GM21717 (cell line): ENCODE measurements around the gene METTL2B.
A peak's percentile ranks its signal among the peaks of the same experiment; 100 is the strongest.
"Not testable (repeated sequence)": the region's sequence is repeated elsewhere in the genome, so short reads cannot be mapped to it uniquely, and the experiment has no call there.

ENCODE experiments used
- ATAC-seq: cut with Tn5 transposase; IDR thresholded peaks from one replicate; pipeline ENCODE4 v1.9.1; 2021; ENCODE audit warnings: mild to moderate bottlenecking, moderate library complexity; ENCODE audit not compliant: unreplicated experiment

Gene METTL2B

DNA sequence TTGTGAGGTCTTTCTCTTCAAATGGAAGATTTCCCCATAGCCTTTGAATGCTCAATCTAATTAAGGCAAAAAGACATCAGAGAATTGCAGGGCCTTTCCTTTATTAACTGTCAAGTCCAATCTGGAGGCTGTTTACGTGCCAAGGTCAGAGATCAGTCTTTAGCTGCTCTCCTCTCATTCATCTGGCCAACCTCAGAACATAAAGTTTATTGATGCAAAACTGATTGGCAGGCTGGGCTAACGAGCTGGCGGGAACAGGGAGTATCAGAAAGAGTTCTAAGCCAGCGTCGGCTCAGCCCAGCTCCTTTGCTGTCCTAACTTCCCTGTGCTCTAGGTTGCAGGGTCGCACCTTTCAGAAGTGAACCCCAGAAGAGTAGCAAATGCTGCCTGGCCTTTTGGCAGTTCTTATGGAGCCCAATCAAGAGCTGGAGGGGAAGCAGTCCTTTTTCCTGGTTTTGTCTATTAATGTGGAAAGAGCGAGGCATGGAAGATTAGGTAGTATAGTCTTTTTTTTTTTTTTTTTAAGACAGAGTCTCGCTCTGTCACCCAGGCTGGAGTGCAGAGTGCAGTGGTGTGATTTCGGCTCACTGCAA is 47.5 kb downstream of the METTL2B start:
- not testable (repeated sequence) for ATAC-seq

GRCh38 chr7:128525584-128525983 is 49.0 kb downstream of the METTL2B start:
- not testable (repeated sequence) for ATAC-seq

DNA sequence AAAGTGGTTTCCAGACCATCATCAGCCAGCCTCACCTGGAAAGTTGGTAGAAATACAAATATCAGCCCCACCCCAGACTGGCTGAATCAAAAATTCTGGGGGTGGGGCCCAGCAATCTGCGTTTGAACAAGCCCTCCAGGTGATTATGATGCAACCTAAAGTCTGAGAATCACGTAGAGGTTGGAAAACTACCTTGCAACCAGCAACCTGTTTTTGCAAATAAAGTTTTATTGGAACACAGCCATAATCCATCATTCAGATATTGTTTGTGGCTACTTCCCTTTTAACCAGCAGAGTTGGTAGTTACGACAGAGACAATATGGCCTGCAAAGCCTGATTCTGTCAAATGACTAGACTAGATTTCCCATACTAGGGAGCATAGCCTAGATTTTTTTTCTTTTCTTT is 49.5 kb downstream of the METTL2B start:
- ATAC-seq: not testable (repeated sequence)

- not testable (repeated sequence) for ATAC-seq
These were observed 52.6 kb downstream of the METTL2B start for GRCh38 chr7:128529191-128529590.

DNA sequence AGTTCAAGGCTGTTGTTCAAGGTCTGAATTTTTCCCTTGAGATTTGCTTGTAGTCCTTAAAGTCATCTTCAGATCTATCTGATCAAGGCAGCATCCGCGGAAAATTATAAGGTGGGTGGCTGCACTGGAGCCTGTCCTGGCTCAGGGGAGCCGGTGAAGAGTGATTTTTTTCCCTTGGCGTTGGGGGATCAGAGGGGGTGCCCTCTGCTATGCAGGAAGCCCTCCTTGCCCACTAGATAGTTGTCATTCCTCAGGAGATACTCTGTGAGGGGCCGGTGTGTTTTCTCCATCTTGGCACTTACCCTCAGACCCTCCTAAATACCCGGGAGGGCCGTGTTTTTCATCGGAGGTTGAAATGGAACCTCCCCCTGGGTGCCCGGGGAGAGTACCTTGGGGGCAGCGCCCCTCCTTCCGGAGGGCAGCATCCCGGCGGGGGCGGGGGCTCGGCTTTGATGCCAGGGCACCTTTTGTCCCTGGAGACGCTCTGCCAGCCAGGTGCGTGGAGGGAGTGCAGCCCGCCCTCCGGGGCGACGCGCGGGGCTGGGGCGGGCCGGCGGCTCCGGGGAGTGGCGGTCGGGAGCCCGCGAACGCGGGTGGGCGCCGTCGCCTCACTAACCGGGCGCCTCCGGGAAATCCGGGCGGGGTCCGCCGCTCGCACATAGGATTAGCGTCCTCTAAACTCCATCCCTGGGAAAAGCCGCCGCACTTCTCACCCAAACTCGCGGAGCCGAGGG is 53.7 kb downstream of the METTL2B start:
- ATAC-seq: peak; percentile 26

GRCh38 chr7:128530855-128531104 is 54.2 kb downstream of the METTL2B start:
- ATAC-seq: no peak

- ATAC-seq: peak; percentile 82
These were observed 54.8 kb downstream of the METTL2B start for GRCh38 chr7:128531105-128531954.

DNA sequence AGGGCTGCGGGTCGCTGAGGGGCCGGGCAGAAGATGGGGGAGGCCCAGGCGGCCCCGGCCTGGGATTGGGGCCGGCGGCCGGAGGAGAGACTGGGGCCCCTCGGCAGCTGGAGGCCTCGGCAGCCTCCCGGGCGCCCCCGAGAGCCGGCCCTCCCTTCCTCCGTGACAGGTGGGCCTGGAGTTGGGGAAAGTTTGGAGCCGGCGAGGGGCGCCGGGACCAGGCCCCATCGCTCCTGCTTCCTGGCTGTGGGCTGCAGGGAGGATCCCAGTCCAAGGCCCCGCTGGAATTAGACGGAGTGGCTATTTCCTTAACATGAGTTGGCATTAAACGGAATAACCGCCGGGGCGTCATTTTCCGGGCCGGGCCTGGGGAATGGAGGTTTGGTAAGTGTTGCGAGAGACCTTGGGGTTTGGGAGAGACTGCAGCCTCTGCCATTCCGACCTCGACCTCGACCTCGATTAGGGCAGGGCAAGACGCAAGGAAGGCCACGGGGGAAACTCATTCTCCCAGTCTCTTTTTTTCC is 55.5 kb downstream of the METTL2B start:
- peak; percentile 26 for ATAC-seq

DNA sequence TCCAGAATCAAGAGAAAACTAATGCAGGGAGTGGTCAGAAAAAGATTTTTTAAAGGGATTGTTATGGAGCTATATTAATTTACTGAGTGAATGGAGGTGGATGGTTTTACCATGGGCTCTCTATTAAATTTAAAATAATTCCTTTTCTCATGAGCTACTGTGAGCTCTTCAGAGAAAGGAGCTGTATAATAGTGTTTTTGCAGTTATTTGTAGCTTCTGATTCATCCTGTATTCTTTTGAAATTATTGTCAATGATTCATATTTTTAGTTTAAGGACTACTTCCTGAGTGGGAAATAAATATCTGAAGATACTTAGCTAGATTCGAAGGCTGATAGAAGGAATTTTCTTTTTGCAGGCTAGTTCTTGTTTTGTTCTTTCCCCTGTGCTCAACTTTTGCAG is 56.4 kb downstream of the METTL2B start:
- ATAC-seq: not testable (repeated sequence)

DNA sequence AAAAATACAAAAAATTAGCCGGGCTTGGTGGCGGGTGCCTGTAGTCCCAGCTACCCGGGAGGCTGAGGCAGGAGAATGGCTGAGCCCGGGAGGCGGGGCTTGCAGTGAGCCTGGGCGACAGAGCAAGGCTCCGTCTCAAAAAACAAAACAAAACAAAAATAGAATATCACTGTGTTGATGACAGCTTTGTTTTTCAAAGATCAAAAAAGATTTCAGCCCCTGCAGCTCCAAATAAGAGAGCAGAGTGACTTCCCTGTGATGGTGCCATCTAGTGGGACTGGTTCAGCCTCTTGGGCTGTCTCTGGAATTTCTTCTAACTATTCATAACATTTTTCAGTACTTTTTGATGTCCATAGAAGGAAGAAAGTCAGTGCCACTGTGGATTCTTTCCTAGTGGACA is 60.9 kb downstream of the METTL2B start:
- not testable (repeated sequence) for ATAC-seq

- not testable (repeated sequence) for ATAC-seq
These were observed 66.0 kb downstream of the METTL2B start for GRCh38 chr7:128542530-128542929.

DNA sequence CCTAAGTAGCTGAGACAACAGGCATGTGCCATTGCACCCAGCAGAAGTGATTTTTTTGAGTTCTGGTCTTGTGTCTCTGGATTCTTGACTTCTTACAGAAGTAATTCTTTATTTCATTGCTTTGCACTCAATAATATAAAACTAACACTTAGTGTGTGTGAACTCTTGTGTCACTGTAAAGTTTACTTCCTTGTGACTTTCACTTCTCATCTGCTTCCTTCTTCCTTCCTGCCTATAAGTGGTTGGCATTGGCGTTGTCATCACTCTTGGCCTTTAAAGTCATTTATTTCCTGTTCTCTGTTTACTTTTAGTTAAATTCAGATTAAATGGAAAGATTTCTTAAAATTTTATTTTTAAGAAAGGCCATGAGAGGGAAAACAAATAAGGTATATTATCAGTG is 66.8 kb downstream of the METTL2B start:
- not testable (repeated sequence) for ATAC-seq

- not testable (repeated sequence) for ATAC-seq
These were observed 69.8 kb downstream of the METTL2B start for GRCh38 chr7:128546319-128546851.

DNA sequence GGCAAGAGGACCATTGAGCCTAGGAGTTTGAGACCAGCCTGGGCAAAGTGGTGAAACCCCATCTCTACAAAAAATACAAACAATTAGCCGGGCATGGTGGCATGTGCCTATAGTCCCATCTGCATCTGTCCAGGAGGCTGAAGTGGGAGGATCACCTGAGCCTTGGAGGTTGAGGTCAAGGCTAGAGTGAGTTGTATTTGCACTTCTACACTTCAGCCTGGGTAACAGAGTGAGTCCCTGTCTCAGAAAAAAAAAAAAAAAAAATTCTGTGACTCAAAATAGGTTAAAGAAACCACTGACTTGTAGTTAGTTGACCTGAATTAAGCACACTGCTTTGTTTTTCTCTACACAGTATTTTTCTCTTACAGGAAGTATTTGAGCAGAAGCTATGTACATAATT is 74.4 kb downstream of the METTL2B start:
- ATAC-seq: no peak

GRCh38 chr7:128554394-128554793 is 77.8 kb downstream of the METTL2B start:
- not testable (repeated sequence) for ATAC-seq
